ENCODE data around the gene DNASE1L2. TPM values are rescaled to one million over a fixed set of nuclear protein-coding genes. Genes with fewer than 3 reads are reported as not detected.

The DNASE1L2 gene
- under 1 TPM; 0.33 to 0.62 TPM for total RNA-seq

- Mint-ChIP-seq H3K27ac (no peak within 1 kb of the TSS), H3K4me3 (no peak within 1 kb of the TSS), H3K9me3 (no peaks in the 10 kb centered on the region), H3K4me1 (ENCODE audit: low read depth) (no peaks in the 10 kb centered on the region), H3K27me3 (ENCODE audit: low read depth) (no peaks in the 10 kb centered on the region), H3K36me3 (ENCODE audit: low read depth) (peaks cover 12% of the 10 kb centered on the region)
- CTCF ChIA-PET = no interaction called here
- no peak for DNase-seq
- intact Hi-C loops (cut with micrococcal nuclease) = no loop called here
Measured at GRCh38 chr16:2236337-2237101, at the start of gene DNASE1L2. Gene DNASE1L2, plus strand, starts transcription at chr16:2236444. Its CDS starts 373 bp downstream, at chr16:2236817.

- DNase-seq = no peak
- Mint-ChIP-seq H3K27me3 (ENCODE audit: low read depth) (no peaks in the 10 kb centered on the region), H3K4me1 (ENCODE audit: low read depth) (no peaks in the 10 kb centered on the region), H3K27ac (no peak overlapping the region), H3K36me3 (ENCODE audit: low read depth) (no peaks in the 10 kb centered on the region), H3K9me3 (no peaks in the 10 kb centered on the region), H3K4me3 (no peak overlapping the region)
- intact Hi-C loops (cut with micrococcal nuclease) = no loop called here
- CTCF ChIA-PET = interaction anchor here (1.3 kb wide), 1 partner anchor 8 kb away, joined by 6 read pairs; no protein-coding TSS in a partner anchor
Measured at GRCh38 chr16:2186505-2186904, 49.7 kb upstream of the DNASE1L2 start.

- Mint-ChIP-seq H3K4me1 (ENCODE audit: low read depth) (no peaks in the 10 kb centered on the region), H3K27ac (no peak overlapping the region), H3K27me3 (ENCODE audit: low read depth) (no peaks in the 10 kb centered on the region), H3K9me3 (no peaks in the 10 kb centered on the region), H3K4me3 (no peak overlapping the region), H3K36me3 (ENCODE audit: low read depth) (no peaks in the 10 kb centered on the region)
- CTCF ChIA-PET = interaction anchor here (0.6 kb wide), 2 partner anchors 226 to 314 kb away, joined by 3 to 4 read pairs; no protein-coding TSS in a partner anchor
- intact Hi-C loops (cut with micrococcal nuclease) = no loop called here
- no peak for DNase-seq
Measured at GRCh38 chr16:2187212-2187611, 49.0 kb upstream of the DNASE1L2 start.

- DNase-seq = no peak
- Mint-ChIP-seq H3K27ac (no peak overlapping the region), H3K4me1 (ENCODE audit: low read depth) (no peaks in the 10 kb centered on the region), H3K36me3 (ENCODE audit: low read depth) (no peaks in the 10 kb centered on the region), H3K4me3 (no peak overlapping the region), H3K27me3 (ENCODE audit: low read depth) (no peaks in the 10 kb centered on the region), H3K9me3 (no peaks in the 10 kb centered on the region)
- intact Hi-C loops (cut with micrococcal nuclease) = no loop called here
- CTCF ChIA-PET = no interaction called here
Measured at GRCh38 chr16:2188395-2188794, 47.8 kb upstream of the DNASE1L2 start.

GRCh38 chr16:2189252-2189893 lies 46.9 kb upstream of the DNASE1L2 start:
- H3K36me3 Mint-ChIP-seq (ENCODE audit: low read depth) = no peaks in the 10 kb centered on the region
- H3K27ac Mint-ChIP-seq = no peak overlapping the region
- H3K27me3 Mint-ChIP-seq (ENCODE audit: low read depth) = no peaks in the 10 kb centered on the region
- H3K9me3 Mint-ChIP-seq = no peaks in the 10 kb centered on the region
- no peaks in the 10 kb centered on the region for H3K4me1 Mint-ChIP-seq (ENCODE audit: low read depth)
- no peak for DNase-seq
- intact Hi-C loops (cut with micrococcal nuclease) = no loop called here
- no peak overlapping the region for H3K4me3 Mint-ChIP-seq
- CTCF ChIA-PET = interaction anchor here (0.6 kb wide), 1 partner anchor 234 kb away, joined by 3 read pairs; no protein-coding TSS in a partner anchor

- CTCF ChIA-PET = no interaction called here
- H3K9me3 Mint-ChIP-seq = no peaks in the 10 kb centered on the region
- DNase-seq = no peak
- intact Hi-C loops (cut with micrococcal nuclease) = no loop called here
- H3K4me1 Mint-ChIP-seq (ENCODE audit: low read depth) = peaks cover 2% of the 10 kb centered on the region
- H3K4me3 Mint-ChIP-seq = no peak overlapping the region
- no peak overlapping the region for H3K27ac Mint-ChIP-seq
- H3K36me3 Mint-ChIP-seq (ENCODE audit: low read depth) = no peaks in the 10 kb centered on the region
- peaks cover 7% of the 10 kb centered on the region for H3K27me3 Mint-ChIP-seq (ENCODE audit: low read depth)
Measured at GRCh38 chr16:2190002-2190658, 46.1 kb upstream of the DNASE1L2 start.

- no peaks in the 10 kb centered on the region for H3K9me3 Mint-ChIP-seq
- H3K27ac Mint-ChIP-seq = no peak overlapping the region
- CTCF ChIA-PET = no interaction called here
- peaks cover 8% of the 10 kb centered on the region for H3K27me3 Mint-ChIP-seq (ENCODE audit: low read depth)
- no peak for DNase-seq
- intact Hi-C loops (cut with micrococcal nuclease) = no loop called here
- H3K4me1 Mint-ChIP-seq (ENCODE audit: low read depth) = peaks cover 4% of the 10 kb centered on the region
- no peak overlapping the region for H3K4me3 Mint-ChIP-seq
- H3K36me3 Mint-ChIP-seq (ENCODE audit: low read depth) = no peaks in the 10 kb centered on the region
Measured at GRCh38 chr16:2190659-2191445, 45.4 kb upstream of the DNASE1L2 start.

- Mint-ChIP-seq H3K9me3 (no peaks in the 10 kb centered on the region), H3K36me3 (ENCODE audit: low read depth) (no peaks in the 10 kb centered on the region), H3K4me3 (no peak overlapping the region), H3K27ac (no peak overlapping the region), H3K27me3 (ENCODE audit: low read depth) (peaks cover 8% of the 10 kb centered on the region), H3K4me1 (ENCODE audit: low read depth) (peaks cover 4% of the 10 kb centered on the region)
- DNase-seq = no peak
- CTCF ChIA-PET = no interaction called here
- intact Hi-C loops (cut with micrococcal nuclease) = no loop called here
Measured at GRCh38 chr16:2191446-2191706, 44.9 kb upstream of the DNASE1L2 start.

GRCh38 chr16:2194166-2194834 lies 41.9 kb upstream of the DNASE1L2 start:
- intact Hi-C loops (cut with micrococcal nuclease) = loop anchor here (2.0 kb wide), 1 partner anchor 293 kb away; no protein-coding TSS in a partner anchor
- H3K4me3 Mint-ChIP-seq = no peak overlapping the region
- DNase-seq = no peak

GRCh38 chr16:2194852-2195321 lies 41.4 kb upstream of the DNASE1L2 start:
- intact Hi-C loops (cut with micrococcal nuclease) = loop anchor here (1.0 to 2.0 kb wide), 3 partner anchors 56 to 306 kb away; partner anchors contain the start of gene ECI1

More at GRCh38 chr16:2194166-2194834, 41.9 kb upstream of the DNASE1L2 start:
- Mint-ChIP-seq H3K27ac (no peak overlapping the region), H3K36me3 (ENCODE audit: low read depth) (no peaks in the 10 kb centered on the region), H3K27me3 (ENCODE audit: low read depth) (peaks cover 26% of the 10 kb centered on the region), H3K4me1 (ENCODE audit: low read depth) (peaks cover 4% of the 10 kb centered on the region), H3K9me3 (no peaks in the 10 kb centered on the region)
- CTCF ChIA-PET = interaction anchor here (0.6 to 2.0 kb wide), 13 partner anchors 9 to 536 kb away, joined by 3 to 10 read pairs (median 5); partner anchors contain the start of genes ECI1, MLST8 and PGP

More at GRCh38 chr16:2194852-2195321, 41.4 kb upstream of the DNASE1L2 start:
- no peak overlapping the region for H3K27ac Mint-ChIP-seq
- DNase-seq = peak; percentile 71
- H3K36me3 Mint-ChIP-seq (ENCODE audit: low read depth) = no peaks in the 10 kb centered on the region
- no peaks in the 10 kb centered on the region for H3K9me3 Mint-ChIP-seq
- no peak overlapping the region for H3K4me3 Mint-ChIP-seq
- peaks cover 26% of the 10 kb centered on the region for H3K27me3 Mint-ChIP-seq (ENCODE audit: low read depth)
- H3K4me1 Mint-ChIP-seq (ENCODE audit: low read depth) = peaks cover 4% of the 10 kb centered on the region
- CTCF ChIA-PET = interaction anchor here (0.6 to 2.0 kb wide), 15 partner anchors 9 to 581 kb away, joined by 3 to 10 read pairs (median 4); partner anchors contain the start of genes ECI1, MLST8 and PGP
